ENCODE results near the gene G6PC3. TPM values are rescaled to one million over a fixed set of nuclear protein-coding genes. Genes with fewer than 3 reads are reported as not detected.

The G6PC3 gene
- total and polyA plus RNA-seq, 2 of the 4 experiments (the other 2 are of a cell fraction), result 20.4 to 107 TPM

GRCh38 chr17:44084921-44085320 lies 14.4 kb downstream of the G6PC3 start:
- no peaks in the 10 kb centered on the region for H3K27me3 ChIP-seq (ENCODE audit: control insufficient read depth, insufficient read depth, low read length)
- H2AK5ac ChIP-seq (ENCODE audit: low read depth, low read length), result peak overlapping the region; percentile 5; the same call in 1 of the 2 replicates
- H2BK120ac ChIP-seq (ENCODE audit: low read depth, low read length), result no peak overlapping the region
- no peak overlapping the region; the same call in 1 of the 2 replicates for H3K27ac ChIP-seq (ENCODE audit: insufficient read depth, low read length)
- no peak overlapping the region for H3K4ac ChIP-seq (ENCODE audit: low read depth, low read length)
- BruUV-seq (replicated peaks), result no TSS peak
- dilution Hi-C loops (cut with HindIII; ENCODE audit: low sequenced_read_pairs, unreplicated experiment), result no loop called here
- H4K91ac ChIP-seq (ENCODE audit: insufficient read depth, low read depth, low read length), result peak overlapping the region; percentile 26; the same call in 1 of the 2 replicates
- POLR2A ChIA-PET (ENCODE audit: unreplicated experiment), result no interaction called here
- H3K9ac ChIP-seq (ENCODE audit: low read depth, low read length), result no peak overlapping the region
- H3K4me3 ChIP-seq (ENCODE audit: insufficient read depth, low read depth, low read length), result no peak overlapping the region
- H3K9me3 ChIP-seq (ENCODE audit: control insufficient read depth, insufficient read depth, low read length), result no peaks in the 10 kb centered on the region
- no peak overlapping the region for H3K18ac ChIP-seq (ENCODE audit: low read depth, low read length)
- DNase-seq, result no peak
- H2BK15ac ChIP-seq (ENCODE audit: low read depth, low read length), result no peak overlapping the region
- no peak overlapping the region for H2AFZ ChIP-seq (replicated peaks; ENCODE audit: low read length, poor library complexity)
- intact Hi-C loops (cut with micrococcal nuclease), result no loop called here
- peaks cover 41% of the 10 kb centered on the region for H3K36me3 ChIP-seq (ENCODE audit: control insufficient read depth, insufficient read depth, low read length)
- H4K5ac ChIP-seq (ENCODE audit: low read depth, low read length), result 0 out of 2 replicates have a peak overlapping the region, but pooled peaks have one; percentile 5
- no peak overlapping the region for H2BK20ac ChIP-seq (ENCODE audit: low read depth, low read length)
- peaks cover 19 to 81% of the 10 kb centered on the region in 2 experiments for H3K79me1 ChIP-seq (ENCODE audit: low read depth in 1 of 2, low read length in 2 of 2)
- no peak for ATAC-seq (ENCODE audit: low read depth)
- H3K56ac ChIP-seq (ENCODE audit: extremely low read depth, insufficient read depth, low read length), result no peak overlapping the region
- H3K9me1 ChIP-seq (ENCODE audit: insufficient read depth, low read length), result peaks cover 17% of the 10 kb centered on the region
- no peak overlapping the region for H3K14ac ChIP-seq (replicated peaks; ENCODE audit: low read depth, low read length)
- CTCF ChIA-PET, result no interaction called here
- H3K23ac ChIP-seq (ENCODE audit: low read depth, low read length), result no peak overlapping the region
- no peak overlapping the region for H2AK9ac ChIP-seq (replicated peaks; ENCODE audit: low read depth, low read length, poor library complexity)
- H2BK5ac ChIP-seq (ENCODE audit: low read depth, low read length, poor library complexity, severe bottlenecking), result peak overlapping the region; percentile 3
- H3K4me2 ChIP-seq (ENCODE audit: low read depth, low read length), result no peak overlapping the region
- in situ Hi-C loops (cut with MboI; ENCODE audit: low sequenced_read_pairs), result no loop called here
- 0 out of 4 replicates have a peak overlapping the region, but pooled peaks of 1 of the 2 experiments have one; percentile 1 for H4K8ac ChIP-seq (ENCODE audit: low read depth in 2 of 2, low read length in 2 of 2)
- H3K4me1 ChIP-seq (ENCODE audit: control insufficient read depth, insufficient read depth, low read length), result peaks cover 21% of the 10 kb centered on the region
- no peak for TF ChIP-seq BHLHE40 (IDR thresholded peaks at IDR 0.05; ENCODE audit: low read depth, low read length)
- TF ChIP-seq SMC3 (IDR thresholded peaks at IDR 0.05; ENCODE audit: low read depth, low read length), result no peak
- no peak for TF ChIP-seq MAFK (IDR thresholded peaks at IDR 0.05; ENCODE audit: low read depth, low read length)
- TF ChIP-seq CEBPB (IDR thresholded peaks at IDR 0.05; ENCODE audit: low read depth, low read length), result no peak
- TF ChIP-seq ELK1 (IDR thresholded peaks at IDR 0.05; ENCODE audit: borderline replicate concordance, low read depth, low read length), result no peak
- no peak for TF ChIP-seq FOS (IDR thresholded peaks at IDR 0.05; ENCODE audit: low read depth, low read length)
- TF ChIP-seq POLR2A (IDR thresholded peaks at IDR 0.05; ENCODE audit: low read depth, low read length), result no peak
- TF ChIP-seq RFX5 (IDR thresholded peaks at IDR 0.05; ENCODE audit: low read depth, low read length), result no peak
- TF ChIP-seq MXI1 (IDR thresholded peaks at IDR 0.05; ENCODE audit: borderline replicate concordance, low read depth, low read length), result no peak
- TF ChIP-seq, protein P1, sequence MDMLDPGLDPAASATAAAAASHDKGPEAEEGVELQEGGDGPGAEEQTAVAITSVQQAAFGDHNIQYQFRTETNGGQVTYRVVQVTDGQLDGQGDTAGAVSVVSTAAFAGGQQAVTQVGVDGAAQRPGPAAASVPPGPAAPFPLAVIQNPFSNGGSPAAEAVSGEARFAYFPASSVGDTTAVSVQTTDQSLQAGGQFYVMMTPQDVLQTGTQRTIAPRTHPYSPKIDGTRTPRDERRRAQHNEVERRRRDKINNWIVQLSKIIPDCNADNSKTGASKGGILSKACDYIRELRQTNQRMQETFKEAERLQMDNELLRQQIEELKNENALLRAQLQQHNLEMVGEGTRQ (IDR thresholded peaks at IDR 0.05; ENCODE audit: low read depth, low read length), result no peak
- TF ChIP-seq CTCF (conservative IDR thresholded peaks at IDR 0.05; ENCODE audit: low read depth, low read length), result no peak
- no peak for TF ChIP-seq CHD1 (IDR thresholded peaks at IDR 0.05; ENCODE audit: low read depth, low read length)
- TF ChIP-seq MAZ (IDR thresholded peaks at IDR 0.05; ENCODE audit: borderline replicate concordance, low read depth, low read length), result no peak
- no peak for TF ChIP-seq RAD21 (IDR thresholded peaks at IDR 0.05; ENCODE audit: low read length)
- no peak for TF ChIP-seq NFE2L2 (IDR thresholded peaks at IDR 0.05; ENCODE audit: low read depth, low read length)
- no peak for TF ChIP-seq RCOR1 (IDR thresholded peaks at IDR 0.05; ENCODE audit: insufficient replicate concordance, low read length)
- WGBS, 2 experiments (ENCODE audit: extremely low coverage in 2 of 2, insufficient read length in 1 of 2), result 95% methylated on average over 7 of the region's 7 CpGs; no CpG with 5 or more reads in 1 of the 2 experiments
- H4K20me1 ChIP-seq (ENCODE audit: insufficient read depth, low read length), result peaks cover 10% of the 10 kb centered on the region; the same call in 1 of the 2 replicates

All from IMR-90 (cell line).